Gastrocnemius medialis (tissue), 4 donors: ENCODE results near the gene LCE6A.

Source experiments
- CTCF ChIP-seq, 5 experiments: fragments of 450-650 bp in 3 of 5; fragments of 200-600 bp in 2 of 5; sonication (generic) in 2 of 5; IDR thresholded peaks in 4 of 5; conservative IDR thresholded peaks in 1 of 5; 1 replicate in 4 of 5; 2 replicates in 1 of 5; pipeline ENCODE4 v1.5.1; 2016 to 2019; ENCODE audit warnings: antibody characterized with exemption in 5 of 5, mild to moderate bottlenecking in 3 of 5, moderate library complexity in 3 of 5
- POLR2A ChIP-seq, 2 donors: fragments of 450-650 bp; IDR thresholded peaks; one replicate each; pipeline ENCODE4 v1.6.1; 2017; ENCODE audit warnings: antibody characterized with exemption in 2 of 2, mild to moderate bottlenecking in 2 of 2, moderate library complexity in 2 of 2

- no peak for TF ChIP-seq POLR2A (IDR thresholded peaks at IDR 0.05)
- TF ChIP-seq CTCF (IDR thresholded peaks at IDR 0.05 in 4 of 5, conservative IDR thresholded peaks at IDR 0.05 in 1 of 5): no peak
Measured at GRCh38 chr1:152886758-152887409, 44.2 kb downstream of the LCE6A start.
